Measurements from ENCODE around the gene PCDHGA9.
A peak's percentile ranks its signal among the peaks of the same experiment; 100 is the strongest.
"Not testable (repeated sequence)": the region's sequence is repeated elsewhere in the genome, so short reads cannot be mapped to it uniquely, and the experiment has no call there.

Gene PCDHGA9

DNA sequence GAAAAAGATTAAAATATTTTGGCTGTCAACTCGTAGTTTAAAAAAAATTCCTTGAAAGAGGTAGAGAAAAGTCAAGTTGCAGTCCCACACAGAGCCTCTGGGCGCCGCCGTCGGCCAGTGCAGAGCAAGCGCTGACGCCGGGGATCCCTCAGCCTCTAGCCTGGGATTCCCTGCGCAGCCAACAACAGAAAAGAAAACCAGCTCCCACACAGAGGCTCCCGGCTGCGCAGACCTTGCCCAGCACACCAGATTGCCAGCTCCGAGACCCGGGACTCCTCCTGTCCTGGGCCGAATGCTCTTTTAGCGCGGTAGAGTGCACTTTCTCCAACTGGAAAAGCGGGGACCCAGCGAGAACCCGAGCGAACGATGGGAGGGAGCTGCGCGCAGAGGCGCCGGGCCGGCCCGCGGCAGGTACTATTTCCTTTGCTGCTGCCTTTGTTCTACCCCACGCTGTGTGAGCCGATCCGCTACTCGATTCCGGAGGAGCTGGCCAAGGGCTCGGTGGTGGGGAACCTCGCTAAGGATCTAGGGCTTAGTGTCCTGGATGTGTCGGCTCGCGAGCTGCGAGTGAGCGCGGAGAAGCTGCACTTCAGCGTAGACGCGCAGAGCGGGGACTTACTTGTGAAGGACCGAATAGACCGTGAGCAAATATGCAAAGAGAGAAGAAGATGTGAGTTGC is 15.1 kb downstream of the PCDHGA9 start, which contains the start of gene PCDHGB7:
PCDHGB7 (plus strand) TSS at position 184 of the 679 bp plus-strand sequence; CDS start at position 367, 183 bp downstream.
- Histone ChIP-seq H2AFZ (ENCODE audit: insufficient read depth, low read length, poor library complexity) (peak within 1 kb of the TSS; percentile 97), H3K18ac (ENCODE audit: low read length) (peak within 1 kb of the TSS; percentile 90), H4K8ac (ENCODE audit: low read depth, low read length) (peak within 1 kb of the TSS; percentile 78), H3K4ac (ENCODE audit: low read depth, low read length) (peak within 1 kb of the TSS; percentile 43), H4K91ac (ENCODE audit: low read depth, low read length) (peak within 1 kb of the TSS; percentile 85), H3K4me2 (ENCODE audit: low read length) (peak within 1 kb of the TSS; percentile 69), H3K27ac (ENCODE audit: low read depth, low read length) (peak within 1 kb of the TSS; percentile 27), H2BK120ac (ENCODE audit: insufficient read depth, low read length, poor library complexity) (peak within 1 kb of the TSS; percentile 78), H4K12ac (ENCODE audit: low read depth, low read length) (peak within 1 kb of the TSS; percentile 89), H3K14ac (ENCODE audit: low read length) (peak within 1 kb of the TSS; percentile 88), H3K36me3 (ENCODE audit: control insufficient read depth in 1 of 2, insufficient read depth in 2 of 2, low read length in 2 of 2) (peaks cover 36 to 41% of the 10 kb centered on the region in 2 experiments), H2BK5ac (ENCODE audit: low read depth, low read length, poor library complexity) (peak within 1 kb of the TSS; percentile 57), H3K4me3 (ENCODE audit: low read depth, low read length) (peak within 1 kb of the TSS; percentile 71), H3K9me3 (ENCODE audit: insufficient read depth, low read depth, low read length) (peaks cover 39% of the 10 kb centered on the region)
- no CpG with 5 or more reads among the region's 47 CpGs for WGBS (ENCODE audit: extremely low coverage, insufficient coverage, insufficient read length)
- not testable (repeated sequence) for H2AK5ac ChIP-seq (ENCODE audit: low read length); H3K23ac ChIP-seq (ENCODE audit: low read length); H3K4me1 ChIP-seq (ENCODE audit: control insufficient read depth in 1 of 2, insufficient read depth in 2 of 2, low read length in 2 of 2); H2BK12ac ChIP-seq (ENCODE audit: low read length); H3K79me1 ChIP-seq (ENCODE audit: low read length); H3K79me2 ChIP-seq (ENCODE audit: control insufficient read depth, insufficient read depth, low read length, poor library complexity); H3K27me3 ChIP-seq (ENCODE audit: insufficient read depth, low read length); H3K9ac ChIP-seq (ENCODE audit: low read length)
- DNase-seq = peak; percentile 25 to 64

DNA sequence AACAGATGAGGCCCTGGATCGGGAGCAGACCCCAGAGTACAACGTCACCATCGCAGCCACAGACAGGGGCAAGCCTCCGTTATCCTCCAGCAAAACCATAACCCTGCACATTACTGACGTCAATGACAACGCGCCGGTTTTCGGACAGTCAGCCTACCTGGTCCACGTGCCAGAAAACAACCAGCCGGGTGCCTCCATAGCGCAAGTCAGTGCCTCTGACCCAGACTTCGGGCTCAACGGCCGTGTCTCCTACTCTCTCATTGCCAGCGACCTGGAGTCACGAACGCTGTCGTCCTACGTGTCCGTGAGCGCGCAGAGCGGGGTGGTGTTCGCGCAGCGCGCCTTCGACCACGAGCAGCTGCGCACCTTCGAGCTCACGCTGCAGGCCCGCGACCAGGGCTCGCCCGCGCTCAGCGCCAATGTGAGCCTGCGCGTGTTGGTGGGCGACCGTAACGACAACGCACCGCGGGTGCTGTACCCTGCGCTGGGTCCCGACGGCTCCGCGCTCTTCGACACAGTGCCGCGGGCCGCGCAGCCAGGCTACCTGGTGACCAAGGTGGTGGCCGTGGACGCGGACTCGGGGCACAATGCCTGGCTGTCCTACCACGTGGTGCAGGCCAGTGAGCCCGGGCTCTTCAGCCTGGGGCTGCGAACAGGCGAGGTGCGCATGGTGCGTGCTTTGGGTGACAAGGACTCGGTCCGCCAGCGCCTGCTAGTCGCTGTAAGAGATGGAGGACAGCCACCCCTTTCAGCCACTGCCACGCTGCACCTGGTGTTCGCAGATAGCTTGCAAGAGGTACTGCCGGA is 16.7 kb downstream of the PCDHGA9 start:
- Histone ChIP-seq H2BK120ac (ENCODE audit: insufficient read depth, low read length, poor library complexity) (no peak overlapping the region), H3K4me2 (ENCODE audit: low read length) (no peak overlapping the region), H3K14ac (ENCODE audit: low read length) (no peak overlapping the region), H4K12ac (ENCODE audit: low read depth, low read length) (no peak overlapping the region), H4K8ac (ENCODE audit: low read depth, low read length) (no peak overlapping the region), H3K9ac (ENCODE audit: low read length) (no peak overlapping the region), H2AFZ (ENCODE audit: insufficient read depth, low read length, poor library complexity) (no peak overlapping the region), H3K4me1 (ENCODE audit: control insufficient read depth in 1 of 2, insufficient read depth in 2 of 2, low read length in 2 of 2) (peaks cover 2 to 5% of the 10 kb centered on the region in 2 experiments), H2BK12ac (ENCODE audit: low read length) (no peak overlapping the region), H2BK5ac (ENCODE audit: low read depth, low read length, poor library complexity) (no peak overlapping the region), H3K4me3 (ENCODE audit: low read depth, low read length) (peak overlapping the region; percentile 13), H3K9me3 (ENCODE audit: insufficient read depth, low read depth, low read length) (peaks cover 44% of the 10 kb centered on the region), H3K18ac (ENCODE audit: low read length) (peak overlapping the region; percentile 39), H3K23ac (ENCODE audit: low read length) (no peak overlapping the region), H3K79me2 (ENCODE audit: control insufficient read depth, insufficient read depth, low read length, poor library complexity) (no peaks in the 10 kb centered on the region), H3K27me3 (ENCODE audit: insufficient read depth, low read length) (no peaks in the 10 kb centered on the region), H3K4ac (ENCODE audit: low read depth, low read length) (no peak overlapping the region), H3K79me1 (ENCODE audit: low read length) (peaks cover 5% of the 10 kb centered on the region), H2AK5ac (ENCODE audit: low read length) (no peak overlapping the region), H4K91ac (ENCODE audit: low read depth, low read length) (no peak overlapping the region), H3K36me3 (ENCODE audit: control insufficient read depth in 1 of 2, insufficient read depth in 2 of 2, low read length in 2 of 2) (peaks cover 40% of the 10 kb centered on the region in 2 experiments), H3K27ac (ENCODE audit: low read depth, low read length) (no peak overlapping the region)
- no CpG with 5 or more reads among the region's 74 CpGs for WGBS (ENCODE audit: extremely low coverage, insufficient coverage, insufficient read length)
- no peak for DNase-seq

DNA sequence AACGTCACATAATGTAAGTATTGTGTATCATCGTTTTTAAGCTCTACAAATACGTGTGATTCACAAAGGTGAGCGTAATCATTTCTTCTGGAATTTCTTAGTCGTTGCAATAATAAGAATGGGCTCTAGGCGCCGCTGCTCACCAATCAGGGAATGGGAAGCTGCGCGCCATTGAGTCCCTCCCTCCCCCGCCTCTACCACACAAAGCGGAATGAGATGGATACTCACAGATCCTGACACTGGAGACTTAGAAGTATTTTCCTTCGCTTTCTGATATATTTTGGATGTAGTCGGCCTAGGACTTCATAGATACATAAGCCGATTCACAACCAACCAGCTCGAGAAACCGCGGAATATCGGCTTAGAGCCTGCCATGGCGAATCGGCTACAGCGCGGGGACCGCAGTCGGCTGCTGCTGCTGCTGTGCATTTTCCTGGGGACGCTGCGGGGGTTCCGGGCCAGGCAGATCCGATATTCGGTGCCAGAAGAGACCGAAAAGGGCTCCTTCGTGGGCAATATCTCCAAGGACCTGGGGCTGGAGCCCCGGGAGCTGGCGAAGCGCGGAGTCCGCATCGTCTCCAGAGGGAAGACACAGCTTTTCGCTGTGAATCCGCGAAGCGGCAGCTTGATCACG is 18.4 kb downstream of the PCDHGA9 start, which contains the start of gene PCDHGA11:
PCDHGA11 (plus strand) TSS at position 197 of the 634 bp plus-strand sequence; CDS start at position 374, 177 bp downstream.
- DNase-seq = peak; percentile 55 to 88

GRCh38 chr5:141421489-141421855 is 18.9 kb downstream of the PCDHGA9 start:
- Histone ChIP-seq H3K23ac (ENCODE audit: low read length) (no peak overlapping the region), H2AK5ac (ENCODE audit: low read length) (no peak overlapping the region), H2BK12ac (ENCODE audit: low read length) (no peak overlapping the region), H3K14ac (ENCODE audit: low read length) (no peak overlapping the region), H3K9ac (ENCODE audit: low read length) (no peak overlapping the region), H4K8ac (ENCODE audit: low read depth, low read length) (no peak overlapping the region), H3K18ac (ENCODE audit: low read length) (no peak overlapping the region), H4K91ac (ENCODE audit: low read depth, low read length) (no peak overlapping the region), H3K9me3 (ENCODE audit: insufficient read depth, low read depth, low read length) (peaks cover 41% of the 10 kb centered on the region), H3K79me2 (ENCODE audit: control insufficient read depth, insufficient read depth, low read length, poor library complexity) (no peaks in the 10 kb centered on the region), H3K4me1 (ENCODE audit: control insufficient read depth in 1 of 2, insufficient read depth in 2 of 2, low read length in 2 of 2) (peaks cover 2 to 5% of the 10 kb centered on the region in 2 experiments), H3K4me2 (ENCODE audit: low read length) (no peak overlapping the region), H2AFZ (ENCODE audit: insufficient read depth, low read length, poor library complexity) (no peak overlapping the region), H2BK120ac (ENCODE audit: insufficient read depth, low read length, poor library complexity) (no peak overlapping the region), H4K12ac (ENCODE audit: low read depth, low read length) (no peak overlapping the region), H3K36me3 (ENCODE audit: control insufficient read depth in 1 of 2, insufficient read depth in 2 of 2, low read length in 2 of 2) (peaks cover 41 to 42% of the 10 kb centered on the region in 2 experiments), H2BK5ac (ENCODE audit: low read depth, low read length, poor library complexity) (no peak overlapping the region), H3K79me1 (ENCODE audit: low read length) (peaks cover 5% of the 10 kb centered on the region), H3K27me3 (ENCODE audit: insufficient read depth, low read length) (no peaks in the 10 kb centered on the region), H3K4ac (ENCODE audit: low read depth, low read length) (no peak overlapping the region), H3K4me3 (ENCODE audit: low read depth, low read length) (no peak overlapping the region), H3K27ac (ENCODE audit: low read depth, low read length) (no peak overlapping the region)
- WGBS (ENCODE audit: extremely low coverage, insufficient coverage, insufficient read length) = no CpG with 5 or more reads among the region's 13 CpGs
- DNase-seq = no peak

More for the DNA sequence above, 18.4 kb downstream of the PCDHGA9 start, which contains the start of gene PCDHGA11:
- no peak within 1 kb of the TSS for H3K4me2 ChIP-seq (ENCODE audit: low read length)
- peak within 1 kb of the TSS; percentile 39 for H3K18ac ChIP-seq (ENCODE audit: low read length)
- H3K9ac ChIP-seq (ENCODE audit: low read length) = no peak within 1 kb of the TSS
- no peaks in the 10 kb centered on the region for H3K79me2 ChIP-seq (ENCODE audit: control insufficient read depth, insufficient read depth, low read length, poor library complexity)
- H3K79me1 ChIP-seq (ENCODE audit: low read length) = peaks cover 5% of the 10 kb centered on the region
- H2BK5ac ChIP-seq (ENCODE audit: low read depth, low read length, poor library complexity) = no peak within 1 kb of the TSS
- H2BK120ac ChIP-seq (ENCODE audit: insufficient read depth, low read length, poor library complexity) = no peak within 1 kb of the TSS
- no peak within 1 kb of the TSS for H2AK5ac ChIP-seq (ENCODE audit: low read length)
- peaks cover 2 to 5% of the 10 kb centered on the region in 2 experiments for H3K4me1 ChIP-seq (ENCODE audit: control insufficient read depth in 1 of 2, insufficient read depth in 2 of 2, low read length in 2 of 2)
- peak within 1 kb of the TSS; percentile 42 for H2AFZ ChIP-seq (ENCODE audit: insufficient read depth, low read length, poor library complexity)
- H3K23ac ChIP-seq (ENCODE audit: low read length) = no peak within 1 kb of the TSS
- no peak within 1 kb of the TSS for H3K27ac ChIP-seq (ENCODE audit: low read depth, low read length)
- no peak within 1 kb of the TSS for H2BK12ac ChIP-seq (ENCODE audit: low read length)
- H3K9me3 ChIP-seq (ENCODE audit: insufficient read depth, low read depth, low read length) = peaks cover 39% of the 10 kb centered on the region
- H3K4ac ChIP-seq (ENCODE audit: low read depth, low read length) = no peak within 1 kb of the TSS
- H3K36me3 ChIP-seq (ENCODE audit: control insufficient read depth in 1 of 2, insufficient read depth in 2 of 2, low read length in 2 of 2) = peaks cover 37 to 38% of the 10 kb centered on the region in 2 experiments
- H4K12ac ChIP-seq (ENCODE audit: low read depth, low read length) = no peak within 1 kb of the TSS
- no peaks in the 10 kb centered on the region for H3K27me3 ChIP-seq (ENCODE audit: insufficient read depth, low read length)
- H3K14ac ChIP-seq (ENCODE audit: low read length) = no peak within 1 kb of the TSS
- no peak within 1 kb of the TSS for H4K91ac ChIP-seq (ENCODE audit: low read depth, low read length)
- H4K8ac ChIP-seq (ENCODE audit: low read depth, low read length) = no peak within 1 kb of the TSS
- no peak within 1 kb of the TSS for H3K4me3 ChIP-seq (ENCODE audit: low read depth, low read length)
- no CpG with 5 or more reads among the region's 42 CpGs for WGBS (ENCODE audit: extremely low coverage, insufficient coverage, insufficient read length)
